ENCODE results near the gene MORN1.
"Not testable (repeated sequence)": the region's sequence is repeated elsewhere in the genome, so short reads cannot be mapped to it uniquely, and the experiment has no call there.

MORN1 gene

GRCh38 chr1:2334883-2335534 is 56.3 kb downstream of the MORN1 start:
- DNase-seq, result no peak

GRCh38 chr1:2334366-2334765 is 57.0 kb downstream of the MORN1 start:
- no peak for DNase-seq

GRCh38 chr1:2331580-2331979 is 59.8 kb downstream of the MORN1 start:
- DNase-seq, result not testable (repeated sequence)

GRCh38 chr1:2331200-2331544 is 60.2 kb downstream of the MORN1 start:
- no peak for DNase-seq

GRCh38 chr1:2330519-2331199 is 60.7 kb downstream of the MORN1 start:
- DNase-seq, result no peak

- no peak for DNase-seq
Observed at GRCh38 chr1:2330035-2330434, 61.3 kb downstream of the MORN1 start.

- DNase-seq, result peak; percentile 30 to 69
Observed at GRCh38 chr1:2328676-2329455, 62.5 kb downstream of the MORN1 start.

GRCh38 chr1:2327841-2328240 is 63.5 kb downstream of the MORN1 start:
- DNase-seq, result no peak

GRCh38 chr1:2327162-2327561 is 64.2 kb downstream of the MORN1 start:
- not testable (repeated sequence) for DNase-seq

GRCh38 chr1:2326524-2326923 is 64.8 kb downstream of the MORN1 start:
- no peak for DNase-seq

GRCh38 chr1:2324553-2325366 is 66.6 kb downstream of the MORN1 start:
- DNase-seq, result no peak

- DNase-seq, result no peak
Observed at GRCh38 chr1:2323451-2323974, 67.8 kb downstream of the MORN1 start.

GRCh38 chr1:2322581-2323211 is 68.7 kb downstream of the MORN1 start:
- DNase-seq, result no peak

- DNase-seq, result no peak
Observed at GRCh38 chr1:2322065-2322571, 69.2 kb downstream of the MORN1 start.

GRCh38 chr1:2320760-2321667 is 70.3 kb downstream of the MORN1 start:
- no peak for DNase-seq

- no peak for DNase-seq
Observed at GRCh38 chr1:2320006-2320405, 71.3 kb downstream of the MORN1 start.

- no peak for DNase-seq
Observed at GRCh38 chr1:2319291-2319690, 72.1 kb downstream of the MORN1 start.

- no peak for DNase-seq
Observed at GRCh38 chr1:2318314-2319278, 72.8 kb downstream of the MORN1 start.

- no peak for DNase-seq
Observed at GRCh38 chr1:2317230-2318065, 73.9 kb downstream of the MORN1 start.

All from NCI-H524 (cell line).